Upper lobe of right lung (tissue), 1 donor: ENCODE data around the gene DPP6. TPM values are rescaled to one million over a fixed set of nuclear protein-coding genes. Genes with fewer than 3 reads are reported as not detected.

Experiments
- ATAC-seq: fragments of 200-7000 bp; cut with Tn5 transposase; one replicate; pipeline ENCODE4 v1.9.1; 2020; ENCODE audit warnings: mild to moderate bottlenecking, moderate library complexity
- DNase-seq: peaks from one replicate; pipeline ENCODE4 v3.0.0-alpha.2; 2020
- H3K27ac ChIP-seq: fragments of 200-600 bp; one replicate; pipeline ENCODE4 v1.8.0; 2022
- H3K27me3 ChIP-seq: fragments of 200-600 bp; one replicate; pipeline ENCODE4 v1.8.0; 2022; ENCODE audit warnings: mild to moderate bottlenecking
- H3K36me3 ChIP-seq: fragments of 200-600 bp; one replicate; pipeline ENCODE4 v1.8.0; 2022
- H3K4me1 ChIP-seq: fragments of 200-600 bp; one replicate; pipeline ENCODE4 v1.8.0; 2022
- H3K4me3 ChIP-seq: fragments of 200-600 bp; one replicate; pipeline ENCODE4 v1.8.0; 2022; ENCODE audit warnings: mild to moderate bottlenecking
- H3K9me3 ChIP-seq: fragments of 200-600 bp; one replicate; pipeline ENCODE4 v1.8.0; 2022
- intact Hi-C: fragments of 100-400 bp; cut with DNase I; formaldehyde crosslinking; loops from one replicate; pipeline ENCODE4 v1.11.0; 2022
- total RNA-seq: library from RNA; stranded (reverse); fragmentation: NEBNext Ultra II Directional; extraction: Animal tissue kit (Norgen Biotek cat#: 25700); gene quantifications from one replicate; pipeline ENCODE4 v1.2.1, GENCODE V29; 2021
- TF ChIP-seq, protein P1 (sequence below): fragments of 200-600 bp; IDR thresholded peaks from one replicate; pipeline ENCODE4 v1.8.0; 2022; ENCODE audit warnings: antibody characterized with exemption
- donor health status: DM: no; HTN: yes; CAD: no; lungs with severe emphysema.

Gene DPP6
- total RNA-seq, 1 donor from 2014 or later, result 1.6 TPM

DNA sequence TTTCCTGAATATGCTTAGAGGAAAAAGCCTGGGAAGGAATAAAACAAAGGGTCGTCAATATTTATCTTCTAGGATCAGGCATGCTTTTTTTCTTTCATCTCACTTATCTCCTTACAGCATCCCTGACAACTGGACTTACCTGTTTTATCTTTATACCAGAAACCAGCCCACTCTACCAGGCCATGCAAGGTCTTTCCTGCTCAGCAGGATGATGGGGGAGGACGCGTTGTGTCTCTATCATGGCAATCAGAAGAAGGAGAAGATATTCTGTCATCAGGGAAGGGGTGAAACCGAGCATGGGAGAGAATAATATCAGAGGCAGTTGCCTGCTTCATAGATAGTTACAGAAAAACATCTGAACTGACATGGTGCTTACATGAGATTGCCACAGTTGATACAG is 445.6 kb downstream of the DPP6 start:
- TF ChIP-seq, protein P1, sequence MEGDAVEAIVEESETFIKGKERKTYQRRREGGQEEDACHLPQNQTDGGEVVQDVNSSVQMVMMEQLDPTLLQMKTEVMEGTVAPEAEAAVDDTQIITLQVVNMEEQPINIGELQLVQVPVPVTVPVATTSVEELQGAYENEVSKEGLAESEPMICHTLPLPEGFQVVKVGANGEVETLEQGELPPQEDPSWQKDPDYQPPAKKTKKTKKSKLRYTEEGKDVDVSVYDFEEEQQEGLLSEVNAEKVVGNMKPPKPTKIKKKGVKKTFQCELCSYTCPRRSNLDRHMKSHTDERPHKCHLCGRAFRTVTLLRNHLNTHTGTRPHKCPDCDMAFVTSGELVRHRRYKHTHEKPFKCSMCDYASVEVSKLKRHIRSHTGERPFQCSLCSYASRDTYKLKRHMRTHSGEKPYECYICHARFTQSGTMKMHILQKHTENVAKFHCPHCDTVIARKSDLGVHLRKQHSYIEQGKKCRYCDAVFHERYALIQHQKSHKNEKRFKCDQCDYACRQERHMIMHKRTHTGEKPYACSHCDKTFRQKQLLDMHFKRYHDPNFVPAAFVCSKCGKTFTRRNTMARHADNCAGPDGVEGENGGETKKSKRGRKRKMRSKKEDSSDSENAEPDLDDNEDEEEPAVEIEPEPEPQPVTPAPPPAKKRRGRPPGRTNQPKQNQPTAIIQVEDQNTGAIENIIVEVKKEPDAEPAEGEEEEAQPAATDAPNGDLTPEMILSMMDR, result no peak
- DNase-seq (no peak), ATAC-seq (no peak)
- intact Hi-C loops, result no loop called here
- Histone ChIP-seq H3K4me3 (no peak overlapping the region), H3K27me3 (no peaks in the 10 kb centered on the region), H3K9me3 (no peaks in the 10 kb centered on the region), H3K36me3 (no peaks in the 10 kb centered on the region), H3K27ac (no peak overlapping the region), H3K4me1 (no peaks in the 10 kb centered on the region)

DNA sequence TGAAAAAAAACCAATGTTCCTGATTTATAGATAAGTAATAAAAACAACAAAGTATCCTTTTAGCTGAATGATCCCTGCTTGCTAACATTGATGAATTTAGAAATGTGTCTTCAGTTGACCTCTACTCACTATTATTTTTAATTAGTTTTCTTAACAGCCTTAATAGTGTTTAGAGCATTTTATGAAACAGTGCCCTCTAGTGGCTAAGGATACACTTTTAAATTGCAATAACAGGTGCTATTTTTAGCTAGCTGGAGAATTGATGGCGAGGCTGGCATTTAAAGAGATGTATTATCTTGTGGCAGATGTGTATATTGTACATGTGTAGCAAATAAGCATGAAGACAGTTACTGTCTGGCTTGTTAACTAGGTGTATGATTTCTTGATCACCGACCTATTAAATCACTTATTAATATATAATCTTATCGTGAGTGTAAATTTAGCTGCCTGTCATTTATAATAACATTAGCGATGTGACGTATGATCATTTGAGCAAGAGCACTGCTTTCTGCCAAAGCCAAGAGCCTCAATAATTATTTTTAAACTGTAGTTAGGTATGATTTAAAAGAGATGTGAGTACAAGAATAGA is 451.9 kb downstream of the DPP6 start:
- no peaks in the 10 kb centered on the region for H3K4me1 ChIP-seq
- intact Hi-C loops, result no loop called here
- no peak overlapping the region for H3K27ac ChIP-seq
- ATAC-seq (peak; percentile 42), DNase-seq (no peak)
- no peaks in the 10 kb centered on the region for H3K9me3 ChIP-seq
- H3K36me3 ChIP-seq, result no peaks in the 10 kb centered on the region
- TF ChIP-seq, protein P1, result peak; percentile 58
- no peaks in the 10 kb centered on the region for H3K27me3 ChIP-seq
- H3K4me3 ChIP-seq, result no peak overlapping the region

DNA sequence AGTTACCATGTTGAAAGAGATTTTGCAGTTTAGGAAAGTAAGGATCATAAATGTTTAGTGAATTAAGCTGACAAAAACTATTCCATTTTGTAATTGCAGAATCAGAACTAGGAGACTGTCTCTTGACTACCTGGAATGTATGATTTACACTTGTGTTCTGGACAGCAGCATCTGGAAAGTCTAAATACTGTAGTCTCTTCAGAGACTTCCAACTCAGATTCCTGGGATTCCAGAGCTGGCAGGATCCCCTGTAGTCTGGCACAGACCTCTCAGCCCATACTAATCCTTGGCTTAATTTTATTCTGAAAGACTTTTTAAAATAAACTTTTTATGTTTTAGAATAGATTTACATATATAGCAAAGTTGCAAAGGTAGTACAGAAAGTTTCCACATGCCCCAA is 452.7 kb downstream of the DPP6 start:
- Histone ChIP-seq H3K9me3 (no peaks in the 10 kb centered on the region), H3K27ac (no peak overlapping the region), H3K4me3 (no peak overlapping the region), H3K36me3 (no peaks in the 10 kb centered on the region), H3K4me1 (no peaks in the 10 kb centered on the region), H3K27me3 (no peaks in the 10 kb centered on the region)
- intact Hi-C loops, result no loop called here
- ATAC-seq (no peak), DNase-seq (no peak)
- TF ChIP-seq, protein P1, result no peak

DNA sequence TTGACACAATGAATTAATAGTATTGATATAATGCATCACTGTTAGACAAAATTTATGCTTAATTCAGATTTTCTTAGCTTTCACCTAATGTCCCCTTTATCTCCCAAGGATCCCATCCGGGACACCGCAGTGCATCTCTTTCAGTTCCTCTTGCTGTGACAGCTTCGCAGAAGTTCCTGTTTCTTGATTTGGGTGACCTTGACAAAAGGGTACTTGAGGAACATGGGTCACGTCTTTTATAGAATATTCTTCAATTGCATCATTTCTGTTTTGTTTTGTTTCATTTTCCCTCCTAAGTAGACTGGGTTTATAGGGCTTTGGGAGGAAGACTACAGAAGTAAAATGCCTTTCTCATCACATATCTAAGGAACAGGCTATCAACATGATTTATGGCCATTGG is 453.2 kb downstream of the DPP6 start:
- Histone ChIP-seq H3K4me1 (no peaks in the 10 kb centered on the region), H3K4me3 (no peak overlapping the region), H3K36me3 (no peaks in the 10 kb centered on the region), H3K27ac (no peak overlapping the region), H3K27me3 (no peaks in the 10 kb centered on the region), H3K9me3 (no peaks in the 10 kb centered on the region)
- intact Hi-C loops, result no loop called here
- DNase-seq (no peak), ATAC-seq (no peak)
- TF ChIP-seq, protein P1, result no peak

DNA sequence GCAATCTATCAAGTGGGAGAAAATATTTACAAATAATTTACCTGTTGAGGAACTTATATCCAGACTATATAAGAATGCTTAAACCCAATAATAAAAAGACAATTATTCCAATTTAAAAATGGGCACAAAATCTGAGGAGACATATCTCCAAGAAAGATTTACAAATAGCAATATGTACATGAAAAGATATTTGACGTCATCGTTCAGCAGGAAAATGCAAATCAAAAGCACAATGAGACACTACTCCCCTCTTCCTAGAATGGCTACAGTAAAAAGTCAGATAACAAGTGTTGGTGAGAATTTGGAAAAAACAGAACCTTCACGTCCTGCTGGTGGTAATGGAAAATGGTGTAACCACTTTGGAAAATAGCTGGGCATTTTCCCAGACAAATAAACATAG is 457.0 kb downstream of the DPP6 start:
- no peak for ATAC-seq
- no peak for DNase-seq
- intact Hi-C loops, result no loop called here
- Histone ChIP-seq H3K27ac (no peak overlapping the region), H3K36me3 (no peaks in the 10 kb centered on the region), H3K4me1 (no peaks in the 10 kb centered on the region), H3K4me3 (no peak overlapping the region), H3K9me3 (no peaks in the 10 kb centered on the region), H3K27me3 (no peaks in the 10 kb centered on the region)
- TF ChIP-seq, protein P1, result no peak
